ENCODE results near the gene PLA2G5.

GRCh38 chr1:20137055-20137454, 67.1 kb downstream of the PLA2G5 start:
- TF ChIP-seq POLR2A (IDR thresholded peaks at IDR 0.05) (no peak), CTCF (IDR thresholded peaks at IDR 0.05) (no peak)
